Loucy (cell line): ENCODE measurements around the gene COL25A1.
A peak's percentile ranks its signal among the peaks of the same experiment; 100 is the strongest.

Source experiments
- H2AFZ ChIP-seq: fragments of 200-600 bp; sonication (generic); 2 replicates; pipeline ENCODE4 v1.6.0; 2016; ENCODE audit warnings: antibody characterized with exemption, mild to moderate bottlenecking, low read length, moderate library complexity
- H3F3A ChIP-seq: fragments of 200-600 bp; 2 replicates; pipeline ENCODE4 v1.6.0; 2016; ENCODE audit warnings: antibody characterized with exemption, low read depth, mild to moderate bottlenecking
- H3K27me3 ChIP-seq: fragments of 200-600 bp; sonication (generic); 2 replicates; pipeline ENCODE4 v1.6.1; 2014; ENCODE audit warnings: low read length, mild to moderate bottlenecking; ENCODE audit not compliant: insufficient read depth, poor library complexity, severe bottlenecking
- H3K36me3 ChIP-seq: fragments of 200-600 bp; sonication (generic); 2 replicates; pipeline ENCODE4 v1.6.1; 2016; ENCODE audit warnings: low read length; ENCODE audit not compliant: insufficient read depth
- H3K4me1 ChIP-seq: fragments of 200-600 bp; sonication (generic); 2 replicates; pipeline ENCODE4 v1.5.1; 2014; ENCODE audit warnings: low read length, mild to moderate bottlenecking; ENCODE audit not compliant: insufficient read depth, poor library complexity, severe bottlenecking
- H3K4me2 ChIP-seq: fragments of 200-600 bp; sonication (generic); 2 replicates; pipeline ENCODE4 v1.6.0; 2014; ENCODE audit warnings: antibody characterized with exemption, low read length, low read depth, mild to moderate bottlenecking; ENCODE audit not compliant: poor library complexity, severe bottlenecking
- H3K4me3 ChIP-seq: fragments of 200-600 bp; sonication (generic); 2 replicates; pipeline ENCODE4 v1.5.1; 2014; ENCODE audit warnings: low read length, mild to moderate bottlenecking, mixed read lengths; ENCODE audit not compliant: poor library complexity, severe bottlenecking
- H3K79me2 ChIP-seq: fragments of 200-600 bp; sonication (generic); 2 replicates; pipeline ENCODE4 v1.6.1; 2014; ENCODE audit warnings: low read length; ENCODE audit not compliant: insufficient read depth
- H3K9ac ChIP-seq: fragments of 200-600 bp; sonication (generic); 2 replicates; pipeline ENCODE4 v1.6.0; 2014; ENCODE audit warnings: mild to moderate bottlenecking, low read depth, low read length, moderate library complexity; ENCODE audit not compliant: poor library complexity, severe bottlenecking
- H3K9me2 ChIP-seq: fragments of 200-600 bp; sonication (generic); replicated peaks from 2 replicates; pipeline ENCODE4 v1.6.1; 2016; ENCODE audit warnings: low read depth, low read length, mixed read lengths
- H3K9me3 ChIP-seq: fragments of 200-600 bp; sonication (generic); 2 replicates; pipeline ENCODE4 v1.6.1; 2014; ENCODE audit warnings: mild to moderate bottlenecking, antibody characterized with exemption, low read length, low read depth; ENCODE audit not compliant: insufficient read depth
- H4K20me1 ChIP-seq: fragments of 200-600 bp; sonication (generic); 2 replicates; pipeline ENCODE4 v1.6.0; 2014; ENCODE audit warnings: antibody characterized with exemption, low read length, mild to moderate bottlenecking; ENCODE audit not compliant: insufficient read depth, poor library complexity, severe bottlenecking
- CTCF ChIP-seq: fragments of 200-600 bp; sonication (generic); conservative IDR thresholded peaks from 2 replicates; pipeline ENCODE4 v1.5.1; 2014; ENCODE audit warnings: mild to moderate bottlenecking, antibody characterized with exemption, low read length
- EZH2phosphoT487 ChIP-seq: fragments of 200-600 bp; IDR thresholded peaks from 2 replicates; pipeline ENCODE4 v1.6.1; 2018; ENCODE audit warnings: antibody characterized with exemption, mild to moderate bottlenecking, moderate library complexity, borderline replicate concordance

The COL25A1 gene

GRCh38 chr4:109238746-109239145 lies 63.7 kb downstream of the COL25A1 start:
- H4K20me1 ChIP-seq: no peaks in the 10 kb centered on the region
- H3K9ac ChIP-seq: no peak overlapping the region
- H2AFZ ChIP-seq: no peak overlapping the region
- TF ChIP-seq EZH2phosphoT487 (no peak), CTCF (no peak)
- H3K79me2 ChIP-seq: no peaks in the 10 kb centered on the region
- no peaks in the 10 kb centered on the region for H3K27me3 ChIP-seq
- no peak overlapping the region for H3K4me3 ChIP-seq
- H3F3A ChIP-seq: no peaks in the 10 kb centered on the region
- no peaks in the 10 kb centered on the region for H3K36me3 ChIP-seq
- H3K4me2 ChIP-seq: no peak overlapping the region
- H3K9me2 ChIP-seq: no peaks in the 10 kb centered on the region
- no peaks in the 10 kb centered on the region for H3K9me3 ChIP-seq
- H3K4me1 ChIP-seq: no peaks in the 10 kb centered on the region

GRCh38 chr4:109235683-109236082 lies 66.8 kb downstream of the COL25A1 start:
- no peaks in the 10 kb centered on the region for H3K27me3 ChIP-seq
- H3K36me3 ChIP-seq: no peaks in the 10 kb centered on the region
- H3K79me2 ChIP-seq: no peaks in the 10 kb centered on the region
- H3K4me2 ChIP-seq: no peak overlapping the region
- H3K9me3 ChIP-seq: no peaks in the 10 kb centered on the region
- TF ChIP-seq CTCF: no peak
- TF ChIP-seq EZH2phosphoT487: no peak
- H3F3A ChIP-seq: no peaks in the 10 kb centered on the region
- H3K4me3 ChIP-seq: no peak overlapping the region
- H3K9ac ChIP-seq: no peak overlapping the region
- H2AFZ ChIP-seq: no peak overlapping the region
- no peaks in the 10 kb centered on the region for H3K9me2 ChIP-seq
- no peaks in the 10 kb centered on the region for H3K4me1 ChIP-seq
- no peaks in the 10 kb centered on the region for H4K20me1 ChIP-seq

- Histone ChIP-seq H3K9me3 (no peaks in the 10 kb centered on the region), H3K4me1 (no peaks in the 10 kb centered on the region), H3K36me3 (no peaks in the 10 kb centered on the region), H3K27me3 (no peaks in the 10 kb centered on the region), H3K4me2 (no peak overlapping the region), H3F3A (no peaks in the 10 kb centered on the region), H3K79me2 (no peaks in the 10 kb centered on the region), H4K20me1 (no peaks in the 10 kb centered on the region), H3K9ac (no peak overlapping the region), H2AFZ (0 out of 2 replicates have a peak overlapping the region, but pooled peaks have one; percentile 47), H3K9me2 (no peaks in the 10 kb centered on the region), H3K4me3 (no peak overlapping the region)
- no peak for TF ChIP-seq EZH2phosphoT487
- TF ChIP-seq CTCF: no peak
Measured at GRCh38 chr4:109234596-109234995, 67.9 kb downstream of the COL25A1 start.
